Epithelial cell of proximal tubule (primary cell): ENCODE data around the gene KRT15. TPM values are rescaled to one million over a fixed set of nuclear protein-coding genes. Genes with fewer than 3 reads are reported as not detected.

ENCODE experiments used
- DNase-seq: peaks from one replicate; pipeline ENCODE4 v3.0.0-alpha.2; 2011; ENCODE audit warnings: low read depth
- H3K4me3 ChIP-seq: 2 replicates; pipeline ENCODE4 v1.5.1; 2011; ENCODE audit warnings: low read depth, mild to moderate bottlenecking, low read length
- CTCF ChIP-seq: conservative IDR thresholded peaks from 2 replicates; pipeline ENCODE4 v1.5.1; 2012; ENCODE audit warnings: low read depth, mild to moderate bottlenecking, low read length
- total RNA-seq: library from RNA; depleted of rRNA; stranded (reverse); fragments of >200 nt; gene quantifications from 2 replicates; pipeline ENCODE4 v1.2.3, GENCODE V29; 2015

KRT15 gene
- total RNA-seq, 1 donor from 2014 or later: 4.6 TPM

DNA sequence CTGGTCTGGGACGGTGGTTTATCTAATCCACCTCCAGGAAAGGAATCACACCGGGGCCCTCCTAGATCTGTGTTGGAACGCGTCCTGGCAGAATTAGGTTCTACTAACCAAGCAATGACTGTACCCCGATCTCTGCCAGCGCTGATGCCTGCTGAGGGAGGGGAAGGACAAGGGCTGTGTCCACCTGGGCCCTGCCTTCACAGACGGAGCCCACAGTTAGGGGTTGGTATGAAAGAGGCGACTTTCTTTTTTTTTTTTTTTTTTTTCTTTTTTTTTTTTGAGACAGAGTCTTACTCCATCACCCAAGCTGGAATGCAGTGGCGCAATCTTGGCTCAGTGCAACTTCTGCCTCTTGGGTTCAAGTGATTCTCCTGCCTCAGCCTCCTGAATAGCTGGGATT lies 19.3 kb upstream of the KRT15 start:
- TF ChIP-seq CTCF: no peak
- no peak for DNase-seq
- H3K4me3 ChIP-seq: no peak overlapping the region

DNA sequence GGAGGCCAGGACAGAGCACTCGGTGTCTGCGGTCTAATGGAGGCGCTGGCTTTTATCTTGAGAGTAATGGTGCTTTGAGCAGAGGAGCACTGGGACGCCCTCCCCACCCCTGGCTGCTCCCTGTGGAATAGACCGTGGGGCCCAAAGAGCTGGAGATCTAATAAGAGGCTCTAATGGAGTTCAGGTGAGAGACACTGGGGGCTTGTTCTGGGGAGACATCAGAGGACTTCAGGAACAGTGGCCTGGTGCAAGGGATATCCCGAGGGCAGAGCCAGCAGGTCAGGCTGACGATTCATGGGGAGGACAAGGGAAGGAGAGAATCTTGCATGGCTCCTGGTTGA lies 18.9 kb upstream of the KRT15 start:
- no peak for DNase-seq
- no peak for TF ChIP-seq CTCF
- no peak overlapping the region for H3K4me3 ChIP-seq

DNA sequence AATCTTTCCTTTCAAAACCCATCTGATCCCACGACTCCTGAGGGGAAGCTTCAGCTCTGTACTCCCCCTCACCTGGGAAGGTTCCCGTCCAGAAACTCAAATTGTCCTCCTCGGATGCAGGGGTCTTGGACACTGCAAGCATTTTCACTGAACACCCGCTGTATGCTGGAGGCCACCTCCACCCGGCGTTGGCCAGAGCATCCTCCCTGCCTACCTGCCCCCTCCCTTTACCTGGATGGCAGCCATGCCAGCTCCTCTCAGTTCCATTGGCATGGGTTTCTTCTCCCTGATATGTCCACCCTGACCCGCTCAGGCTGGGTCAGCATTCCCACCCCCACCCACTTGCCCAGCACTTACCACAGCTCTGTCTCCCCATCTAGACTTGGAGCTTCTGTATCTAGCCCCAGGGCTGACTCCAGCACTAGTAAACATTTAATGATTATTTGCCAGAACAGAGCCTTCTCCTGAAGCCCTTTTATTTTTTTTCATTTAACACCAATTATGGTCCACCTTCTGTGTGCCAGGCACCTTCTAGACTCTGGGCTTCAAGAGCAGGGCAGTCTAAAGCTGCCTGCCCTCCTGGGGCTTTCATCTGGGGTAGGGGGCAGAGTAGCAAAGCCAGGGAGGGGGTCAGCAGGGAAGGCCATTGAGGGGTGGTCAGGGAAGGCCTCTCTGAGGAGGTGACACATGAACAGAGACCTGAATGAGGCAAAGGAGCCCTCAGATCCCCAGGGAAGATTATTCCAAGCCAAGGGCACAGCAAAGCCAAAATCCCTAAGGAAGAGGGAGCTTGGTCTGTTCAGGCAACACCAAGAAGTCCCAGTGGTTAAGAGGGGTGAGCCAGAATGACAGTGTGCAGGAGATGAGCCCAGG lies 18.3 kb upstream of the KRT15 start:
- TF ChIP-seq CTCF: no peak
- no peak overlapping the region for H3K4me3 ChIP-seq
- no peak for DNase-seq

GRCh38 chr17:41535764-41536481 lies 17.2 kb upstream of the KRT15 start:
- no peak overlapping the region for H3K4me3 ChIP-seq
- DNase-seq: no peak
- TF ChIP-seq CTCF: no peak

DNA sequence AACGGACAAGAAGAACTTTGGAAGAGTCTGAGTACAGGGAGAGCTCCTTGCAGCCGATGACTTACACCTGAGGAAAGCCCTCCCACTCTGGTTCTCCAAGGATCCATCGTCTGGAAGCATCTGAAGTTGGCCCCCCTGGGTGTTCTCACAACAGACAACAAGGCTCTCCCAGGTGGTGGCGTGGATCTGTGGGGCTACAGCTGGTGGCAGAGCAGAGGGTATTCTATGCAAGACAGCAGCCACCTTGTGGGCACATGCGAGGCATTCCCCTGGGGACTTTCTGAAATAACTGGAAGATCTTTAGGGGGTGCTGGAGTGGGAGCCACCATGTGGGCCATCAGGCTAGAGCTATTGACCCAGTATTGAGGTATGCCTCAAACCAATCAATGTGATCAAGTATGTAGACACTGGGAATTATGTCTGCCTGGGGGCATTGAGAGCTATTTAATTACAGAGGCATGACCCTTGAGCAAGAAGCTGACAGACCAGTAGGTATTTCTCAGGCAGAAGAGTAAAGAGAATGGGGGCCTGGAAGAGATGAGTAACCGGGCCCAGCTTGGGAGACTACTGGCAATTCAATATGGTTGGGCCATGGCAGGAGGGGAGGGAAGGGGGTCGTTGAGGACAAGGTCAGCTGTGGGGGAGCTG lies 16.3 kb upstream of the KRT15 start:
- DNase-seq: no peak
- TF ChIP-seq CTCF: peak; percentile 14
- no peak overlapping the region for H3K4me3 ChIP-seq

GRCh38 chr17:41533613-41534012 lies 14.9 kb upstream of the KRT15 start:
- TF ChIP-seq CTCF: no peak
- no peak for DNase-seq
- no peak overlapping the region for H3K4me3 ChIP-seq
